Measurements from ENCODE around the gene SORBS2.

SORBS2 gene

DNA sequence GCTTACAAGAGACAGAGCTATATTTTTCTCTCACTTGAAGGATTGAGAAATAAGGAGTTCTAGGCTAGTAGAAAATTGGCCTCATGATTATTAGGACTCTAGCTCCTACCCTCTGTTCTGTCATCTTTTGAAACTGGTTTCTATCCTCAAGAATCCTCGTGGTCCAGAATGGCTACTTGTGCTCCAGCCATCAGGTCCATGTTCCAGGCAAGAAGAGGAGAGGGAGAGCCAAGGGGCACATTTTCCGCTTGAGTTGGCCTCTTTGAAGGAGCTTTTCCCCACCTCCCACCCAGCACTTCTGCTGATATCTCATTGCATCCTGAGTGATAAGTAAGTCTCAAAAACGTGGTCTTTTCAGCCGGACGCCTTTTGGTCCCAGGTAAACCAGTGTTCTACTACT, 7.2 kb upstream of the SORBS2 start:
- TF ChIP-seq, protein P1, sequence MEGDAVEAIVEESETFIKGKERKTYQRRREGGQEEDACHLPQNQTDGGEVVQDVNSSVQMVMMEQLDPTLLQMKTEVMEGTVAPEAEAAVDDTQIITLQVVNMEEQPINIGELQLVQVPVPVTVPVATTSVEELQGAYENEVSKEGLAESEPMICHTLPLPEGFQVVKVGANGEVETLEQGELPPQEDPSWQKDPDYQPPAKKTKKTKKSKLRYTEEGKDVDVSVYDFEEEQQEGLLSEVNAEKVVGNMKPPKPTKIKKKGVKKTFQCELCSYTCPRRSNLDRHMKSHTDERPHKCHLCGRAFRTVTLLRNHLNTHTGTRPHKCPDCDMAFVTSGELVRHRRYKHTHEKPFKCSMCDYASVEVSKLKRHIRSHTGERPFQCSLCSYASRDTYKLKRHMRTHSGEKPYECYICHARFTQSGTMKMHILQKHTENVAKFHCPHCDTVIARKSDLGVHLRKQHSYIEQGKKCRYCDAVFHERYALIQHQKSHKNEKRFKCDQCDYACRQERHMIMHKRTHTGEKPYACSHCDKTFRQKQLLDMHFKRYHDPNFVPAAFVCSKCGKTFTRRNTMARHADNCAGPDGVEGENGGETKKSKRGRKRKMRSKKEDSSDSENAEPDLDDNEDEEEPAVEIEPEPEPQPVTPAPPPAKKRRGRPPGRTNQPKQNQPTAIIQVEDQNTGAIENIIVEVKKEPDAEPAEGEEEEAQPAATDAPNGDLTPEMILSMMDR (conservative IDR thresholded peaks at IDR 0.05; ENCODE audit: low read depth) = no peak
- POLR2A ChIA-PET (ENCODE audit: low non-redundant PET) = no interaction called here
- CTCF ChIA-PET = no interaction called here
- no peak for DNase-seq (ENCODE audit: low spot score)
- H3K27ac ChIP-seq = no peak overlapping the region

DNA sequence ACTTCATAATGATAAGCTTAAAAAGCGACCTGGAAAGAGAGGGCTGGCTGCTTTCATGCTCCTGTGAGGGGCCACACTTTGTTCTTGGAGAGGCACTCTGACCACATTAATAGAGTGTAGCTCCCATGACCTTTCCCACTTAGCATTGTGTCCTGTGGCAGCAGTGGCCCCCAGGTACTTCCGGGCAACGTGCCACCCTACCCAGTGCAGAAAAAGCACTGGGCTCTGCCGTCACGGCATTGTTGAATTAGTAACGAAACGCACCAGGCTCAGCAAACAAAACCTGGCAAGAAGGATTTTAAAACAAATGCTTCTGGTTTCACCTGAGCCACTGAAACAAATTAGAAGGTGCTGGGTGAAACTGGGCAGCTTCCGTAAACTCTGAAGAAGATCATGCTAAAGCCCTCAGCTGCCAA, 5.4 kb upstream of the SORBS2 start:
- CTCF ChIA-PET = interaction anchor here (0.6 kb wide), 1 partner anchor 80 kb away, joined by 4 read pairs; no protein-coding TSS in a partner anchor
- no peak for DNase-seq (ENCODE audit: low spot score)
- no peak overlapping the region for H3K27ac ChIP-seq
- TF ChIP-seq, protein P1 (conservative IDR thresholded peaks at IDR 0.05; ENCODE audit: low read depth) = no peak
- POLR2A ChIA-PET (ENCODE audit: low non-redundant PET) = no interaction called here

DNA sequence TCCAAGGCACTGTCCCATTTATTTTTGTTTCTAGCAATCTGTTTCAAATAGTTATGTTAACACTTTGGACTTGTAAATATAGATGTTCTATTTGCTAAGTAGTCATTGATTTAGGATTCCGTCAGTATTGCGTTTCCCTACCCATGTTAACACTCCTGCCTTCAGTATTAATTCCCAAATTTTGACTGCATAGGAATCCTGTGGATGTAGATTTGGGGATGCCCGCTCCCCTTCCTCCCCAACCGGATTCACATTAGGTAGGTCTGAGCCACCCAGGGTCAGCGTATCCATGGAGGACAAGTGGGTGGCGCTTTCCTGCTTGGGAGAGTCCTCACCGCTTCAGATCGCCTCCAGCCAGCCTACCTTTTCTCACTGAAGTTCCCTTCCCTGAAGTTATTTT, 1.1 kb upstream of the SORBS2 start:
- H3K27ac ChIP-seq = no peak overlapping the region
- no peak for DNase-seq (ENCODE audit: low spot score)
- TF ChIP-seq, protein P1 (conservative IDR thresholded peaks at IDR 0.05; ENCODE audit: low read depth) = no peak
- ChIA-PET CTCF (no interaction called here), POLR2A (ENCODE audit: low non-redundant PET) (no interaction called here)

DNA sequence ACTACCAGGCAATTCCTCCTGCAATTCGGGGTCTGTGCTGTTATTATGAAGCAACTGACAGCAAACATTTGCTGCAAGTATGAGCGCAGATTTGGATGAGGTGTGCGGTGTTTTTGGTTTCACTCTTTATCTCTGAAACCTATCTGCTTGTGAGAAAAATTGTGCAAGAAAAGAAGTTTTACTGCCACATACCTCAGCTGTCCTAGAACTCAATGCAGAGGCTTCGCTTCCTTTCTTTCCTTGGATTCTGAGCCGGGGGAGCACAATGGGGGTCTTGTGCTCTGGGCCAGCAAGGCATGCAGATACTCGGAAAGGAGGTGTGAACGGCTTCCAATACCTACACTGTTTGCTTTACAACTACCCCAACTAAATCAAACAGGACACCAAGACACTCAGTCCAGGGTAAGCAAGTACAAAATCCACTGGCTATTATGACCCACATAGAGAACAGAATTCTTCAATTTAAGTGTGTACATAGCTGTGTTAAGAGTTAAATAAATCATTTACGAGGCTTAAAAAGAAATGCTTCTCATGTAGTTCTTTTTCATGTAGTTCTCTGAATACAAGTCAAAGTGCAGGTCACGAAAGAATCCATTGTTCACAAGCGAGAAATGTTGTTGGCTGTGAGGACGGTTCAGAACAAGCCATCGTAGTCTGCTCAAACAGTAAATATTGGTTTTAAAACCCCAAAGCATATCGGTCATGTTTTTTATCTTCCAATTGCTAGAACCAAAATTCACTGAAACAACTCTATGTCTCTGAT, 1.1 kb downstream of the SORBS2 start:
- TF ChIP-seq, protein P1 (conservative IDR thresholded peaks at IDR 0.05; ENCODE audit: low read depth) = no peak
- no peak overlapping the region for H3K27ac ChIP-seq
- ChIA-PET POLR2A (ENCODE audit: low non-redundant PET) (interaction anchor here (0.6 kb wide), 1 partner anchor 19 kb away, joined by 3 read pairs; no protein-coding TSS in a partner anchor), CTCF (no interaction called here)
- no peak for DNase-seq (ENCODE audit: low spot score)

DNA sequence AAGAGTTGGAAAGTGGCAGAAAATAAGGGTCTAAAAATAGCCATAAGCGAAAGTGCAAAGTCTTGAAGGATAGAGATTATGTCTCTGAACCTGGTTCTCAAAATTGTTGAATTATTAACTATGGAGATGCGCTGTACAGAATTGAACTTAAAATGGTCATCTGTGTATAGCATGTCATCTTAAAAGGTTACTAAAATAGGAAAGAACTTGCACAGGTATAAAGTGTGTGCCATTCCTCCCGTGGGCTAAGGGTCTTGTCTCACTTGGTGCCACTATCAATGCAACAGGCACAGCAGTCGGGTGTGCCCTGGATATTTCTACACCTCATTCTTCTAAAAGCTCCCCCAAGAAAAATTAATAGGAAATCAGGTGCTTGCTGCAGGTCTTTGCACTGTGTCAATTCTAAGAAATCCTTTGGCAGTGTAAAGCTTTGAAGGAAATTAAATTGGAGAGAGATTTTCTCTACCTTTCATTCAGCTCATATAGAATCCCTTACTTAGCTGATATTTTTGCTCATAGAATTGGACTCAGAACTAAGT, 2.4 kb downstream of the SORBS2 start:
- CTCF ChIA-PET = interaction anchor here (0.6 kb wide), 2 partner anchors 9 to 248 kb away, joined by 3 read pairs; no protein-coding TSS in a partner anchor
- no peak for DNase-seq (ENCODE audit: low spot score)
- TF ChIP-seq, protein P1 (conservative IDR thresholded peaks at IDR 0.05; ENCODE audit: low read depth) = no peak
- no peak overlapping the region for H3K27ac ChIP-seq
- POLR2A ChIA-PET (ENCODE audit: low non-redundant PET) = no interaction called here

DNA sequence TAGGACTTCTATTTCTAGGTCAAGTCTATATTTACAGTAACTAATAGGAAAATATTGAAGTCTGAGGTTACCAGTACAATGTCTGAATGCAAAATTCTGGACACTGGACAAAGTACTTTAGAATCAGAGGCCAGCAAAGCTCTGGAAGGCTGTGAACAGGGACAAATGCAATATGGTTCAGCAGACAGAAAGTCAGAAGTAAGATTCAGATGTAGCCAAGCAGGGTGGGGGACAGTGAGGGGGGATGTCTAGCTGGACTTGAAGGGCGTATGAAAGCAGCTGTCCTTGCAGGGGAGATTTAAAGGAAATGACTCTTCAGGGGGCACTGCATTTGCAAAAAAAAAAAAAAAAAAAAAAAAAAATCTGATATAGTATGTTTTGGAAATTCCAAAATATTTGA, 2.9 kb downstream of the SORBS2 start:
- no peak overlapping the region for H3K27ac ChIP-seq
- CTCF ChIA-PET = interaction anchor here (0.6 kb wide), 2 partner anchors 142 to 247 kb away, joined by 3 read pairs; no protein-coding TSS in a partner anchor
- TF ChIP-seq, protein P1 (conservative IDR thresholded peaks at IDR 0.05; ENCODE audit: low read depth) = no peak

More for the DNA sequence above, 2.9 kb downstream of the SORBS2 start:
- POLR2A ChIA-PET (ENCODE audit: low non-redundant PET) = interaction anchor here (0.7 kb wide), 1 partner anchor 16 kb away, joined by 6 read pairs; no protein-coding TSS in a partner anchor
- DNase-seq (ENCODE audit: low spot score) = no peak
